Karpas-422 (cell line): ENCODE data around the gene ISCU. TPM values are rescaled to one million over a fixed set of nuclear protein-coding genes. Genes with fewer than 3 reads are reported as not detected.
"Not testable (repeated sequence)": the region's sequence is repeated elsewhere in the genome, so short reads cannot be mapped to it uniquely, and the experiment has no call there.

Experiments
- DNase-seq: peaks from one replicate; pipeline ENCODE4 v3.0.0-alpha.2; 2015
- H2AFZ ChIP-seq: fragments of 200-600 bp; sonication (generic); 2 replicates; pipeline ENCODE4 v1.6.1; 2014; ENCODE audit warnings: antibody characterized with exemption, low read length, mixed read lengths
- H3K27ac ChIP-seq: fragments of 200-600 bp; sonication (generic); 2 replicates; pipeline ENCODE4 v1.5.1; 2014; ENCODE audit warnings: mild to moderate bottlenecking, low read length, moderate library complexity
- H3K27me3 ChIP-seq: fragments of 200-600 bp; sonication (generic); 2 replicates; pipeline ENCODE4 v1.6.1; 2014; ENCODE audit warnings: low read length, mixed read lengths
- H3K36me3 ChIP-seq: fragments of 200-600 bp; sonication (generic); 2 replicates; pipeline ENCODE4 v1.6.1; 2014; ENCODE audit warnings: low read length, mixed read lengths; ENCODE audit not compliant: insufficient read depth
- H3K4me1 ChIP-seq: fragments of 200-600 bp; sonication (generic); 2 replicates; pipeline ENCODE4 v1.6.1; 2014; ENCODE audit warnings: mild to moderate bottlenecking, low read length, mixed read lengths
- H3K4me2 ChIP-seq: fragments of 200-600 bp; sonication (generic); 2 replicates; pipeline ENCODE4 v1.6.1; 2014; ENCODE audit warnings: low read length, low read depth, mild to moderate bottlenecking; ENCODE audit not compliant: poor library complexity, severe bottlenecking
- H3K4me3 ChIP-seq: fragments of 200-600 bp; sonication (generic); 2 replicates; pipeline ENCODE4 v1.5.1; 2014; ENCODE audit warnings: mild to moderate bottlenecking, antibody characterized with exemption, low read length, mixed read lengths
- H3K79me2 ChIP-seq: fragments of 200-600 bp; sonication (generic); 2 replicates; pipeline ENCODE4 v1.6.1; 2014; ENCODE audit warnings: mild to moderate bottlenecking, low read length, mixed read lengths
- H3K9ac ChIP-seq: fragments of 200-600 bp; sonication (generic); 2 replicates; pipeline ENCODE4 v1.6.0; 2014; ENCODE audit warnings: low read length
- H3K9me2 ChIP-seq: fragments of 200-600 bp; sonication (generic), shearing (Covaris generic); replicated peaks from 2 replicates; pipeline ENCODE4 v1.6.0; 2014; ENCODE audit warnings: mild to moderate bottlenecking, low read length, moderate library complexity; ENCODE audit not compliant: insufficient read depth
- H3K9me3 ChIP-seq: fragments of 300-700, 200-600 bp; sonication (generic); 2 replicates; pipeline ENCODE4 v1.6.1; 2014; ENCODE audit warnings: low read length, mixed read lengths
- H4K20me1 ChIP-seq: fragments of 200-600 bp; sonication (generic); 2 replicates; pipeline ENCODE4 v1.6.1; 2014; ENCODE audit warnings: mild to moderate bottlenecking, antibody characterized with exemption, low read length, low read depth; ENCODE audit not compliant: insufficient read depth
- total RNA-seq: library from RNA; depleted of rRNA; stranded (reverse); fragments of >200 nt; shearing (Covaris generic); gene quantifications from 2 replicates; pipeline ENCODE4 v1.2.3, GENCODE V29; 2014; ENCODE audit warnings: low replicate concordance; rRNA removed

ISCU gene
- total RNA-seq, 1 experiment from 2014 or later = 102 TPM

GRCh38 chr12:108615918-108616317 lies 53.5 kb downstream of the ISCU start:
- Histone ChIP-seq H3K27ac (no peak overlapping the region), H3K4me1 (peaks cover 7% of the 10 kb centered on the region), H2AFZ (no peak overlapping the region), H3K36me3 (no peaks in the 10 kb centered on the region), H3K79me2 (no peaks in the 10 kb centered on the region), H3K9ac (no peak overlapping the region), H4K20me1 (no peaks in the 10 kb centered on the region), H3K4me2 (no peak overlapping the region), H3K27me3 (no peaks in the 10 kb centered on the region; the same call in 1 of the 2 replicates), H3K9me3 (peaks cover 4% of the 10 kb centered on the region; the same call in 1 of the 2 replicates), H3K4me3 (no peak overlapping the region), H3K9me2 (no peaks in the 10 kb centered on the region)
- peak; percentile 57 for DNase-seq

- Histone ChIP-seq H3K79me2 (no peaks in the 10 kb centered on the region), H3K9ac (no peak overlapping the region), H4K20me1 (no peaks in the 10 kb centered on the region), H3K9me3 (peaks cover 4% of the 10 kb centered on the region; the same call in 1 of the 2 replicates), H3K36me3 (no peaks in the 10 kb centered on the region), H3K9me2 (no peaks in the 10 kb centered on the region), H3K27me3 (no peaks in the 10 kb centered on the region; the same call in 1 of the 2 replicates), H3K27ac (no peak overlapping the region), H3K4me3 (no peak overlapping the region), H3K4me2 (no peak overlapping the region), H3K4me1 (peaks cover 7% of the 10 kb centered on the region), H2AFZ (no peak overlapping the region)
- no peak for DNase-seq
Observed at GRCh38 chr12:108616359-108616758, 54.0 kb downstream of the ISCU start.

DNA sequence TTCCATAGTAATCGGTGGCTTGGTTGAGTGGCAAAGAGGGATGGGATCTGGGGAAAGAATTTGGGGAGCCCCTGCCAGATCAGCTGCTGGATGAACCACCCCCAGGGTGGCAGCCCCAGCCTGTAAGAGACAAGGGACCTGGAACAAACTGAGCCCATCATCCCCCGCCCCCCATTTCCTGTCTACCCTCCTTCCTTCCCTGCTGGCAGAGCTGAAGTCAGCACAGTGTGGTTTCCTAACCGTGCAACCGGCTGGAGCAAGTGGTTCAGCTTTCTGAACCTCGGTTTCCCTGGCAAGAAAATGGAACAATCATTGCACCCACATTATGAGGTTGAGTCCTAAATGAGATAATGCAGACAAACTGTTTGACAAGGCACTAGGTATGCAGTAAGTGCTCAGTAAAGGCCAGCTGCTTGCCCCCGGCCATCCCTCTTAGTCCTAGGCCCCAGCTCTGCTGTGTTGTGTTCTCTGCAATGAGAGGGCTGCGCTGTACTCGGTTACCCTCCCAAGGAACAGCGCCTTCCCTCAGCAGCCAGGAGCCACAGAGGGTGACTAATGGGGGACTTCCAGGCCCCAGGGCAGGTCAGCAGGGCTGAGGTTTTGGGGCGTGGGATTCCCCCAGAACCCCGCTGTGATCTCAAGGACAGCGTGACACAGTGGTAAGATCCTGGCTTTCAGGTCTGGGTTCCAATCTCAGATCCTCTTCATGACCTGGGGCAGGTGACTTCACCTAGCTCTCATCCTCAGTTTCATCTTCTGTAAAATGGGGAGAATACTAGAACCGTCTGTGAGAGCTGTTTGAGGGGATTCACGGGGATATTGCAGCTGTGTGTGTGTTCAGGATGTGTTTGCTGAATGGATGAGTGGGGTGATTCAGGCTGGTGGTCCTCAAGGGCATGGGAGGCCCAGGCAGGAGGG lies 54.8 kb downstream of the ISCU start:
- no peak for DNase-seq
- Histone ChIP-seq H3K79me2 (no peaks in the 10 kb centered on the region), H3K4me3 (no peak overlapping the region), H3K9ac (no peak overlapping the region), H3K4me1 (peaks cover 10% of the 10 kb centered on the region), H3K27ac (no peak overlapping the region), H2AFZ (no peak overlapping the region), H3K9me2 (no peaks in the 10 kb centered on the region), H3K36me3 (no peaks in the 10 kb centered on the region), H4K20me1 (no peaks in the 10 kb centered on the region), H3K4me2 (no peak overlapping the region), H3K27me3 (no peaks in the 10 kb centered on the region; the same call in 1 of the 2 replicates), H3K9me3 (peaks cover 4% of the 10 kb centered on the region; the same call in 1 of the 2 replicates)

GRCh38 chr12:108618079-108618952 lies 55.9 kb downstream of the ISCU start:
- Histone ChIP-seq H4K20me1 (no peaks in the 10 kb centered on the region), H3K4me1 (peaks cover 15% of the 10 kb centered on the region), H3K27me3 (no peaks in the 10 kb centered on the region; the same call in 1 of the 2 replicates), H3K9me3 (peaks cover 4% of the 10 kb centered on the region; the same call in 1 of the 2 replicates), H3K27ac (no peak overlapping the region), H3K9me2 (no peaks in the 10 kb centered on the region), H3K4me2 (no peak overlapping the region), H3K79me2 (no peaks in the 10 kb centered on the region), H3K4me3 (no peak overlapping the region), H3K36me3 (no peaks in the 10 kb centered on the region), H2AFZ (no peak overlapping the region), H3K9ac (no peak overlapping the region)
- DNase-seq = peak; percentile 90

GRCh38 chr12:108618953-108619274 lies 56.5 kb downstream of the ISCU start:
- peaks cover 15% of the 10 kb centered on the region for H3K4me1 ChIP-seq

More at GRCh38 chr12:108618953-108619274, 56.5 kb downstream of the ISCU start:
- not testable (repeated sequence) for H3K9me2 ChIP-seq, H3K79me2 ChIP-seq, H3K27ac ChIP-seq, H3K4me2 ChIP-seq, H3K4me3 ChIP-seq, H2AFZ ChIP-seq, H4K20me1 ChIP-seq, DNase-seq, H3K36me3 ChIP-seq, H3K9ac ChIP-seq, H3K9me3 ChIP-seq, H3K27me3 ChIP-seq

Other genes with a start within 250 kb of the ISCU start
- gene CMKLR1, start 223.3 kb upstream of the ISCU start, total RNA-seq = not detected in 2 replicates
- gene FICD, start 47.3 kb upstream of the ISCU start, total RNA-seq = 4.0 and 5.5 TPM in 2 replicates
- 89.4 and 108 TPM in 2 replicates for gene SART3, start 1.4 kb upstream of the ISCU start, total RNA-seq
- not detected in 2 replicates for gene TMEM119, start 35.5 kb downstream of the ISCU start, total RNA-seq
- gene SELPLG, start 71.3 kb downstream of the ISCU start, total RNA-seq = 0.97 and 2.5 TPM in 2 replicates
- gene CORO1C, start 168.9 kb downstream of the ISCU start, total RNA-seq = 11.1 and 14.9 TPM in 2 replicates